Gastrocnemius medialis (tissue), 4 donors: ENCODE data around the gene SURF2. TPM values are rescaled to one million over a fixed set of nuclear protein-coding genes. Genes with fewer than 3 reads are reported as not detected.

Experiments
- ATAC-seq, 2 donors: fragments of 150-250 bp; one replicate each; pipeline ENCODE4 v1.9.1; 2016
- DNase-seq, 2 donors: peaks; one replicate each; pipeline ENCODE4 v3.0.0-alpha.2; 2019
- H3K27ac ChIP-seq, 4 donors: fragments of 200-600 bp; sonication (generic); 1 replicate in 1 of 4; 2 replicates in 3 of 4; pipeline ENCODE4 v1.5.1; 2016 to 2018; ENCODE audit warnings: mild to moderate bottlenecking in 2 of 4, moderate library complexity in 1 of 4
- H3K27me3 ChIP-seq, 3 donors: fragments of 200-600 bp; sonication (generic) in 2 of 3; 1 replicate in 1 of 3; 2 replicates in 2 of 3; pipeline versions ENCODE4 v1.5.1 to v1.6.0; 2016 to 2019; ENCODE audit warnings: mild to moderate bottlenecking in 1 of 3, moderate library complexity in 1 of 3
- H3K36me3 ChIP-seq, 2 donors: fragments of 200-600 bp; sonication (generic) in 1 of 2; one replicate each; pipeline ENCODE4 v1.5.1; 2017 to 2018
- H3K4me1 ChIP-seq, 2 donors: fragments of 200-600 bp; sonication (generic) in 1 of 2; one replicate each; pipeline ENCODE4 v1.5.1; 2016 to 2017; ENCODE audit warnings: mild to moderate bottlenecking in 2 of 2
- H3K4me3 ChIP-seq, 4 donors: fragments of 200-600 bp; sonication (generic) in 3 of 4; 1 replicate in 1 of 4; 2 replicates in 3 of 4; pipeline ENCODE4 v1.5.1; 2016 to 2019; ENCODE audit warnings: mild to moderate bottlenecking in 2 of 4
- H3K9me3 ChIP-seq, 3 donors: fragments of 200-600 bp; sonication (generic) in 2 of 3; 1 replicate in 1 of 3; 2 replicates in 2 of 3; pipeline ENCODE4 v1.5.1; 2016 to 2019
- CTCF ChIP-seq, 5 experiments: fragments of 450-650 bp in 3 of 5; fragments of 200-600 bp in 2 of 5; sonication (generic) in 2 of 5; IDR thresholded peaks in 4 of 5; conservative IDR thresholded peaks in 1 of 5; 1 replicate in 4 of 5; 2 replicates in 1 of 5; pipeline ENCODE4 v1.5.1; 2016 to 2019; ENCODE audit warnings: antibody characterized with exemption in 5 of 5, mild to moderate bottlenecking in 3 of 5, moderate library complexity in 3 of 5
- POLR2A ChIP-seq, 2 donors: fragments of 450-650 bp; IDR thresholded peaks; one replicate each; pipeline ENCODE4 v1.6.1; 2017; ENCODE audit warnings: antibody characterized with exemption in 2 of 2, mild to moderate bottlenecking in 2 of 2, moderate library complexity in 2 of 2
- in situ Hi-C, 4 donors: fragments of 200-750 bp; cut with MboI; loops; one replicate each; pipeline versions ENCODE4 v1.15.0 to v1.8.0; 2017; ENCODE audit warnings: low sequenced_read_pairs in 4 of 4
- intact Hi-C: fragments of 100-400 bp; cut with DNase I; formaldehyde crosslinking; loops from one replicate; pipeline ENCODE4 v1.15.1; 2023; ENCODE audit warnings: low total_unique reads
- total RNA-seq, 4 donors: library from RNA; depleted of rRNA; stranded (reverse); fragments of >200 nt; gene quantifications; one replicate each; pipeline versions ENCODE4 v1.1.0 to v1.2.3, GENCODE V29; 2016

SURF2 gene
- total RNA-seq, 4 donors from 2014 or later, result 14.3 to 26.4 (median 24.8) TPM

- no peak overlapping the region for H3K4me3 ChIP-seq
- DNase-seq (no peak), ATAC-seq (no peak)
- intact Hi-C loops, result loop anchor here (10.0 kb wide), 1 partner anchor 144 kb away; no protein-coding TSS in a partner anchor
- peaks cover 0 to 57% of the 10 kb centered on the region in 2 donors for H3K36me3 ChIP-seq
- no peak for TF ChIP-seq CTCF (IDR thresholded peaks at IDR 0.05 in 4 of 5, conservative IDR thresholded peaks at IDR 0.05 in 1 of 5)
- no peak for TF ChIP-seq POLR2A (IDR thresholded peaks at IDR 0.05)
- H3K4me1 ChIP-seq, result peaks cover 7 to 18% of the 10 kb centered on the region in 2 donors
- no peaks in the 10 kb centered on the region for H3K9me3 ChIP-seq
- in situ Hi-C loops, result no loop called here
- H3K27me3 ChIP-seq, result no peaks in the 10 kb centered on the region
- no peak overlapping the region for H3K27ac ChIP-seq
Observed at GRCh38 chr9:133340916-133341315, 15.4 kb upstream of the SURF2 start.

GRCh38 chr9:133341369-133342068, 14.8 kb upstream of the SURF2 start:
- DNase-seq (peak; percentile 33 to 47), ATAC-seq (peak in 1 of 2 donors; percentile 4)
- in situ Hi-C loops, result no loop called here
- Histone ChIP-seq H3K27me3 (no peaks in the 10 kb centered on the region), H3K27ac (no peak overlapping the region), H3K4me1 (peaks cover 11 to 23% of the 10 kb centered on the region in 2 donors), H3K4me3 (no peak overlapping the region), H3K36me3 (peaks cover 0 to 57% of the 10 kb centered on the region in 2 donors), H3K9me3 (no peaks in the 10 kb centered on the region)
- no peak for TF ChIP-seq CTCF (IDR thresholded peaks at IDR 0.05 in 4 of 5, conservative IDR thresholded peaks at IDR 0.05 in 1 of 5)
- TF ChIP-seq POLR2A (IDR thresholded peaks at IDR 0.05), result no peak
- intact Hi-C loops, result loop anchor here (10.0 kb wide), 1 partner anchor 143 kb away; no protein-coding TSS in a partner anchor

GRCh38 chr9:133342069-133342406, 14.3 kb upstream of the SURF2 start:
- Histone ChIP-seq H3K9me3 (no peaks in the 10 kb centered on the region), H3K4me1 (peaks cover 11 to 23% of the 10 kb centered on the region in 2 donors), H3K36me3 (peaks cover 0 to 57% of the 10 kb centered on the region in 2 donors), H3K27me3 (no peaks in the 10 kb centered on the region), H3K27ac (no peak overlapping the region), H3K4me3 (no peak overlapping the region)
- in situ Hi-C loops, result no loop called here
- TF ChIP-seq POLR2A (IDR thresholded peaks at IDR 0.05) (no peak), CTCF (IDR thresholded peaks at IDR 0.05 in 4 of 5, conservative IDR thresholded peaks at IDR 0.05 in 1 of 5) (no peak)
- no peak for DNase-seq
- intact Hi-C loops, result loop anchor here (10.0 kb wide), 1 partner anchor 143 kb away; no protein-coding TSS in a partner anchor
- ATAC-seq, result no peak

GRCh38 chr9:133342570-133342969, 13.8 kb upstream of the SURF2 start:
- ATAC-seq, result no peak
- TF ChIP-seq POLR2A (IDR thresholded peaks at IDR 0.05), result no peak
- no peak for TF ChIP-seq CTCF (IDR thresholded peaks at IDR 0.05 in 4 of 5, conservative IDR thresholded peaks at IDR 0.05 in 1 of 5)
- H3K27ac ChIP-seq, result no peak overlapping the region
- intact Hi-C loops, result loop anchor here (10.0 kb wide), 1 partner anchor 142 kb away; no protein-coding TSS in a partner anchor
- peaks cover 0 to 57% of the 10 kb centered on the region in 2 donors for H3K36me3 ChIP-seq
- in situ Hi-C loops, result no loop called here
- DNase-seq, result no peak
- no peak overlapping the region for H3K4me3 ChIP-seq
- H3K9me3 ChIP-seq, result no peaks in the 10 kb centered on the region
- no peaks in the 10 kb centered on the region for H3K27me3 ChIP-seq
- H3K4me1 ChIP-seq, result peaks cover 14 to 23% of the 10 kb centered on the region in 2 donors
